Measurements from ENCODE around the gene PEX12. TPM values are rescaled to one million over a fixed set of nuclear protein-coding genes. Genes with fewer than 3 reads are reported as not detected.
"Not testable (repeated sequence)": the region's sequence is repeated elsewhere in the genome, so short reads cannot be mapped to it uniquely, and the experiment has no call there.

PEX12 gene
- total RNA-seq, 1 experiment from 2014 or later: 5.2 TPM

- TF ChIP-seq, protein P1, sequence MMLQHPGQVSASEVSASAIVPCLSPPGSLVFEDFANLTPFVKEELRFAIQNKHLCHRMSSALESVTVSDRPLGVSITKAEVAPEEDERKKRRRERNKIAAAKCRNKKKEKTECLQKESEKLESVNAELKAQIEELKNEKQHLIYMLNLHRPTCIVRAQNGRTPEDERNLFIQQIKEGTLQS (CRISPR knock-in tag; conservative IDR thresholded peaks at IDR 0.05): no peak
- no peak for TF ChIP-seq ZNF396 (CRISPR knock-in tag; IDR thresholded peaks at IDR 0.05; ENCODE audit: borderline replicate concordance)
These were observed 43.7 kb downstream of the PEX12 start (continued) for GRCh38 chr17:35534576-35535093.

DNA sequence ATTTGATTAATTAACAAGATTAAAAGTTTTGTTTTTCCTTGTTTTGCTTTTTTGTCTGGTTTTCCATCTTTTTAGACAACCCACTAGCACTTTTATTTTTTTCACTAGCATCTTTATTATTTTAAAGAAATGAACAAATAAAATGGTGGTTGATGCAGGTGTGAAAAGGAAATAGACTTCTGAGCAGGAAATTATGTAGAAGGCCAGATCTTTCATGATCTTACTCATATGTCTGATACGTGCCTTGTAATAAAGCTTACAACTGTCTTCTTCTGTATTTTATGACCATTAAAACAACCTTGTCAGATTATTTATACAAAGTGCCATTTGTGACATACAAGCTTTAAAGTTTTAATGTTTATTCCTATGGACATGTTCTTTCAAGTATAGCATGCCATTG is 47.2 kb downstream of the PEX12 start:
- CTCF ChIA-PET: interaction anchor here (1.0 kb wide), 1 partner anchor 218 kb away, joined by 6 read pairs; no protein-coding TSS in a partner anchor

GRCh38 chr17:35529866-35530265 is 48.5 kb downstream of the PEX12 start:
- ATAC-seq (no peak), DNase-seq (ENCODE audit: low spot score) (no peak)
- Mint-ChIP-seq H3K36me3 (no peaks in the 10 kb centered on the region), H3K4me1 (no peaks in the 10 kb centered on the region), H3K27me3 (ENCODE audit: low read depth) (peaks cover 36% of the 10 kb centered on the region), H3K9me3 (0 out of 2 replicates have a peak, but pooled peaks cover 3% of the 10 kb centered on the region), H3K27ac (no peak overlapping the region), H3K4me3 (no peak overlapping the region)
- CTCF ChIA-PET: interaction anchor here (0.7 kb wide), 1 partner anchor 96 kb away, joined by 3 read pairs; no protein-coding TSS in a partner anchor
- no peak for TF ChIP-seq TEAD1 (CRISPR knock-in tag; IDR thresholded peaks at IDR 0.05)
- no peak for TF ChIP-seq ELF4 (CRISPR knock-in tag; IDR thresholded peaks at IDR 0.05; ENCODE audit: low read depth)
- TF ChIP-seq ETV6 (CRISPR knock-in tag; IDR thresholded peaks at IDR 0.05): no peak
- TF ChIP-seq SMAD3 (CRISPR knock-in tag; IDR thresholded peaks at IDR 0.05; ENCODE audit: borderline replicate concordance): no peak
- no peak for TF ChIP-seq CREB1 (CRISPR knock-in tag; IDR thresholded peaks at IDR 0.05)
- TF ChIP-seq NFATC4 (CRISPR knock-in tag; IDR thresholded peaks at IDR 0.05): no peak
- POLR2A ChIA-PET: interaction anchor here (0.7 kb wide), 1 partner anchor 25 kb away, joined by 10 read pairs; no protein-coding TSS in a partner anchor

More for the DNA sequence above, 47.2 kb downstream of the PEX12 start:
- POLR2A ChIA-PET: interaction anchor here (0.6 kb wide), 1 partner anchor 30 kb away, joined by 4 read pairs; no protein-coding TSS in a partner anchor
- Mint-ChIP-seq H3K9me3 (0 out of 2 replicates have a peak, but pooled peaks cover 3% of the 10 kb centered on the region), H3K27ac (no peak overlapping the region), H3K27me3 (ENCODE audit: low read depth) (peaks cover 23% of the 10 kb centered on the region), H3K4me1 (no peaks in the 10 kb centered on the region), H3K4me3 (no peak overlapping the region), H3K36me3 (no peaks in the 10 kb centered on the region)
- no peak for ATAC-seq
- DNase-seq (ENCODE audit: low spot score): no peak
- TF ChIP-seq HMGXB4 (CRISPR knock-in tag; IDR thresholded peaks at IDR 0.05) (no peak), JUN (CRISPR knock-in tag; IDR thresholded peaks at IDR 0.05) (no peak), PREB (CRISPR knock-in tag; IDR thresholded peaks at IDR 0.05; ENCODE audit: borderline replicate concordance) (no peak)
- TF ChIP-seq, protein P2, sequence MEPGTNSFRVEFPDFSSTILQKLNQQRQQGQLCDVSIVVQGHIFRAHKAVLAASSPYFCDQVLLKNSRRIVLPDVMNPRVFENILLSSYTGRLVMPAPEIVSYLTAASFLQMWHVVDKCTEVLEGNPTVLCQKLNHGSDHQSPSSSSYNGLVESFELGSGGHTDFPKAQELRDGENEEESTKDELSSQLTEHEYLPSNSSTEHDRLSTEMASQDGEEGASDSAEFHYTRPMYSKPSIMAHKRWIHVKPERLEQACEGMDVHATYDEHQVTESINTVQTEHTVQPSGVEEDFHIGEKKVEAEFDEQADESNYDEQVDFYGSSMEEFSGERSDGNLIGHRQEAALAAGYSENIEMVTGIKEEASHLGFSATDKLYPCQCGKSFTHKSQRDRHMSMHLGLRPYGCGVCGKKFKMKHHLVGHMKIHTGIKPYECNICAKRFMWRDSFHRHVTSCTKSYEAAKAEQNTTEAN (CRISPR knock-in tag; IDR thresholded peaks at IDR 0.05): no peak

DNA sequence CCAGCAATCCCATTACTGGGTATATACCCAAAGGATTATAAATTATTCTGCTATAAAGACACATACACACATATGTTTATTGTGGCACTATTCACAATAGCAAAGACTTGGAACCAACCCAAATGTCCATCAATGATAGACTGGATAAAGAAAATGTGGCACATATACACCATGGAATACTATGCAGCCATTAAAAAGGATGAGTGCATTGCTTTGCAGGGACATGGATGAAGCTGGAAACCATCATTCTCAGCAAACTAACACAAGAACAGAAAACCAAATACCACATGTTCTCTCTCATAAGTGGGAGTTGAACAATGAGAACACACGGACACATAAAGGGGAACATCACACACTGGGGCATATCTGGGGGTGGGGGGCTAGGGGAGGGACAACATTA is 49.0 kb downstream of the PEX12 start:
- H3K36me3 Mint-ChIP-seq; H3K4me3 Mint-ChIP-seq; DNase-seq (ENCODE audit: low spot score); H3K27ac Mint-ChIP-seq; CTCF ChIA-PET; H3K9me3 Mint-ChIP-seq; ATAC-seq; H3K4me1 Mint-ChIP-seq; POLR2A ChIA-PET: not testable (repeated sequence)
- H3K27me3 Mint-ChIP-seq (ENCODE audit: low read depth): peaks cover 42% of the 10 kb centered on the region

Other genes starting within 250 kb of the PEX12 start
- 0.26 to 0.53 TPM (median 0.27 TPM) in 3 replicates for gene SLFN11, start 204.9 kb downstream of the PEX12 start, total RNA-seq (2021)
- gene SLFN12, start 146.1 kb downstream of the PEX12 start, total RNA-seq (2021): 12.2 to 12.7 TPM (median 12.4 TPM) in 3 replicates
- gene SLFN13, start 129.8 kb downstream of the PEX12 start, total RNA-seq (2021): 19.7 to 22.1 TPM (median 20.8 TPM) in 3 replicates
- gene SLFN12L, start 40.9 kb downstream of the PEX12 start, total RNA-seq (2021): 0.07 to 0.16 TPM (median 0.13 TPM) in 3 replicates
- not detected in 3 replicates for gene SLFN14, start 17.8 kb downstream of the PEX12 start, total RNA-seq (2021)
- gene AP2B1, start 8.8 kb upstream of the PEX12 start, total RNA-seq (2021): 195 to 212 TPM (median 201 TPM) in 3 replicates
- 17.4 to 25.4 TPM (median 25.3 TPM) in 3 replicates for gene RASL10B, start 153.1 kb upstream of the PEX12 start, total RNA-seq (2021)
- 0.07 to 0.30 TPM (median 0.15 TPM) in 3 replicates for gene GAS2L2, start 174.7 kb upstream of the PEX12 start, total RNA-seq (2021)
- gene C17orf50, start 182.3 kb upstream of the PEX12 start, total RNA-seq (2021): 0.30 to 0.89 TPM (median 0.35 TPM) in 3 replicates
- gene MMP28, start 217.1 kb upstream of the PEX12 start, total RNA-seq (2021): 0.22 TPM in 1 of 3 replicates, not detected in the others
- 273 to 322 TPM (median 316 TPM) in 3 replicates for gene TAF15, start 230.9 kb upstream of the PEX12 start, total RNA-seq (2021)